Measurements from ENCODE around the gene VDAC1.
"Not testable (repeated sequence)": the region's sequence is repeated elsewhere in the genome, so short reads cannot be mapped to it uniquely, and the experiment has no call there.

VDAC1 gene

DNA sequence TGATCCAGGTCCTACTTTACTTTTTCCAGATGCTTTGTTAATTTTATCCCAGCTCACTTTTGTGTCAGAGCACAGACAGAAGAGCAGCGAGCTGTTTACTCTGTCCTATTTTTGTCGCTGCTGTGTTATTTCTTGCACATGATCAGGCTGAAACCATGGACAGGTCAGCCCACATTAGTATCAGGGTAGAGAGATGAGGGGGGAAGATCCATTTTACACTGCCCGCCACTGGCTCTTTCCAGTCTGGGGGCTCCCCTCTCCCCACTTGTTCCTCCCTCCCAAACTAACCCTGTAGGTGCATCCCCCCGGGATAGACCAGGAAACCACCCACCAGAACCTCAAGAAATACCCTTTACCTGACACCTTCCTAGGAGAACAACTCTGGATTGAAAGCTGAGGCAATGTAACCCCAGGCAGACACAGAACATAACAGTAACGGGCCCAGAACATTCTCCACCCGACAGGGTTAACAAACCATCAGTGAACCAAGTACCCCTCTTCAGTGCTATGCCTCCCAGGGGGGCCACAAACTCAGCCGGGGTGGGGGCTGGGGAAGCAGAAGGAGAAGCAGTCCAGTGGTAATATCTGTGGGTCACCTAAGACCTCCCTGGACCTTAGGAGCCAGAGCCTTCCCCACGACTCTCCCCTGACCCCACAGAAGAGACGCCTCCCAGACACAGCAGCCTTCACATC lies 10.3 kb downstream of the VDAC1 start:
- DNase-seq, result no peak

DNA sequence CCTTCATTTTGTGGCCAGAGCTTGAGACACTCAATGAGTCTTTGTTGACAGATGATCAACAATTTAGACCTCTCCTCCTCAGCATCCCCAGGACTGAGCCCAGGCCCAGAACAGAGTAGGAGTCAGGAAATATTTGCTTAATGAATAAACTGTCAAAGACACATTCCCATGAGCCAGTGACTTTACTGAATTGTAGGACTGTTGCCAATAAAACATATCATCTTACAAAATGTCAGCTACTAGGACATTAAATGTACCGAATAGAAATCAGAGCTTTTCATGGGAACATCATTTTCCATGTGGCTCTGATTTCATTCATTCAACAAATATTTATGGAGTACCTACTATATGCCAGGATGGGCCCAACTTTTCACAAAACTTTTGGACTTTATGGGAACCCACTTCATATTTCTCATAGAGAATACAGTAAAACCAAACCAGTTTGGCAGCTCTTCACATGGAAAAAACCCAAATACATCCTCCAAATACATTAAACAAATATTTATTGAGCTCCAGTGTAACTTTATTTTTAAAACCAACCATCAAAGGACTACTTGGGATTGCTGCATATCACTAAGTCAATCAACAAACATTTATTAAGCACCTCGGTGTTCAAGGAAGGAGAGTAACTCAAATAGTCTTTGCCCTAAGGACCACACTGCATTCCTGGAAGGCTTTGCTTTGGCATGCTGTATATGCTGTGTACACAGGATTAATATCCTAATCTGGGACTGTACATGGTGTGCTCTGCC lies 11.4 kb downstream of the VDAC1 start:
- no peak for DNase-seq

DNA sequence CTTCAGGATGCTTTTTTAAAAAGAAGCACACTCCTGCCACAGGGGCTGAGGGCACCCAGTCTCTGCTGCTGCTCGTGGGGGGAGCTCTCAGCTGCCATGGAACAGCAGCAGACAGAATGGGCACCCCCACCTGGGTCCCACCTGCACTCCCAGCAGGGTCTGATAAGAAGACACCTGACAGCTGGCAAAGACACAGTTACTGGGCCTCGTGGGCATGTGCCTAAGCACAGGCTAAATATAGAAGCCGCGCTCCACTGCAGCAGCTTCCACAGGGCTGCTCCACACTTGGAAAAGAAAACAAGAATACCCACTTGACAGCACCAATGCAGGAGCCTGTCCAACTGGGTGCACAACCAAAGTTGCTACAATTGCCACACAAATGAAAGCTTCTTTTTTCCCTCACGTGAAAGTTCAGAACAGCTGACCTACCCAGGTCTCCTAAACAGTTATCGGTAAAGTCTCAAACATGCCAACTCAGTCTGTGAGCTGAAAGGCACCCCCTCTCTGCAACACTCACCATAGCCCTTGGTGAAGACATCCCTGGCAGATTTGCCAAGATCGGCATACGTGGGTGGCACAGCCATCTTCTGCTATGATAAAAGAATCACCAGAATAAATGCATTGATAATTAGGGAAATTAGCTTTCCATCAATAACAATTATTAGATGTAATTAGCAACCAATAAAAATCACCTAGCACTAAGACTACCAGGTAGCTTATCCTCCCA lies 12.2 kb downstream of the VDAC1 start:
- DNase-seq, result no peak

DNA sequence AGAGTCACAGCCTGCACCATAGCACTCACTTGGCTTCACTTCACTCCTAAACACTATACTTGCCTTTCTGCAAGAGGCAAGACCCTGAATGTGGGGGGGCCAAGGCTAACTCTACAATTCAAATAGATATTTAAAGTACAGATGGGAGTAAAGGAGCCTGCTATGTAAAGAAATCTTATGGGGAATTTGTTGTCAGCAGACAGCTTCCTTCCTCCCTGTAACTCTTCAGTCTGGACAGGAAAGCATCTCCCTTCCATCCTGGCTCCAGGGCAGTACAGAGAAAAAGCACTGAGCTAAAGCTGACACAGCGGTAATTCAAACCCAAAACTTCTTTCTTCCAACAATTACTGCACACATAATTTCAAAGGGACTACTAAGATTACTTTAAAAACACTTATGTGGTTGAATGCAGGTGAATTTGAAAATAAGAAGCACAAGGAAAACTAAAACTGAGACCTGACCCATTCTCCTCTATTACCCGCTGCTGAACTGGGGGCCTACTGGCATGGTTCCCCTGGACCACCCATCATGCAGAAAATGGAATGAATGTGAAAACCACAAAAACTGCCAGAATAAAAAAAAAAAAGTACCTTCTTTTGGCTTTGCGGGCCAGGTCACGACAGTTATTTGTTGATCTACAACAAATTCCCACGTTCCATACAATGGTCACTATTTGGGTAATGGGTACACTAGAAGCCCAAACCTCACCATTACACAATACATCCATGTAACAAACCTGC lies 13.4 kb downstream of the VDAC1 start:
- no peak for DNase-seq

DNA sequence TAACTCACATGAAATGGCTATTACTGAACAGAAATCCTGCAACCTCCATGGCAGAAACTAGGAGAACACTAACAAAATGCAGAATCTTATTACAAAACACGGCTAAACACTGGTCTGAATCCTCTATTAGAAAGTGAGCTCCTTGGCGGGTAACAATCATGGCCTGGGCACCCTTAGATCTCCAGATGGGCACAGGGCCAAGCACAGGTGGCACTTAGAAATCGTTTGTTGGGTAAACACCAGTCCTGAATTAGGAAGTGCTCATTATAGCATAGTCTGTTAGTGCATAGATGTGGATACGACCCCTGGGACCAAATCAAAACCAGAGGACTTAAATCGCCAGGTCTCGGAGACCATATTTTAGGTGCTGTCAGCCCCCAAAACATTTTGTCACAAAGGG lies 14.4 kb downstream of the VDAC1 start:
- DNase-seq, result no peak

DNA sequence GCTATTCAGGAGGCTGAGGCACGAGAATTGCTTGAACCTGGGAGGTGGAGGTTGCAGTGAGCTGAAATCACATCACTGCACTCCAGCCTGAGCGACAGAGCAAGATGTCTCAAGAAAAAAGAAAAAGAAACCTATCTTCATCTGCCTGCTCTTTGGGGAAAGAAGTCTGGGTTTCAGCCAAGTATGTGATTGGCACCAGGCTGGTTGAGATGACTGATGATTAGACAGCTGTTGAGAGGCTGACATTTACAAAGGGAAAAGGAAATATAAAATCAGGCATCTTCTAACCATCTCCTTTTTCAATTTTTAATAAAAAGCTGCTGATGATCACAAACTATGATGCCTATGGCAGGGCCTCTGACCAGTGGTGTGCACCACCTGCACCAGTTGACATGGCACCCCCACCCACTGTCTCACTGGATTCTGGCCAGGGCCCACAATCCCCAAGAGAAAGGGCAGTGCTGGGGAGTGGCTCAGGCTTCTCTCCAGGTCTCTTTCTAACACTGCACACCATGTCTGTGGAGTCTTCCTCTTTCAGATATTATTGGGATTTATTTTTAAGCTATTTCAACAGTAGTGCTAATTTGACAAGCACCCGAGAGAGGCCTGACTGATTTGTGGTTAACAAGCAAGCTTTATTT lies 19.1 kb downstream of the VDAC1 start:
- DNase-seq, result no peak

DNA sequence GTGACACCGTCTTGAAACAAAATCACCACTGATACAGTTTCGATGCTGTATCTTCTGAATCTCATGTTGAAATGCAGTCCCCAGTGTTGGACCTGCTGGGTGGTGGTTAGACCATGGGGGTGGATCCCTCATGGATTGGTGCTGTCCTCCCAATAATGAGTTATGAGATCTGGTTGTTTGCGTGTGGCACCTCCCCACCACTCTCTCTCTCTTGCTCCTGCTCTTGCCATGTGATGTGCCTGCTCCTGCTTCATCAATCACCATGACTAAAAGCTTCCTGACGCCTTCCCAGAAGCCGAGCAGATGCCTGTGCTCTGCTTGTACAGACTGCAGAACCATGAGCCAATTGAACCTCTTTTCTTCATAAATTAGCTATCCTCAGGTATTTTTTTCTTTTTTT lies 21.1 kb downstream of the VDAC1 start:
- no peak for DNase-seq

DNA sequence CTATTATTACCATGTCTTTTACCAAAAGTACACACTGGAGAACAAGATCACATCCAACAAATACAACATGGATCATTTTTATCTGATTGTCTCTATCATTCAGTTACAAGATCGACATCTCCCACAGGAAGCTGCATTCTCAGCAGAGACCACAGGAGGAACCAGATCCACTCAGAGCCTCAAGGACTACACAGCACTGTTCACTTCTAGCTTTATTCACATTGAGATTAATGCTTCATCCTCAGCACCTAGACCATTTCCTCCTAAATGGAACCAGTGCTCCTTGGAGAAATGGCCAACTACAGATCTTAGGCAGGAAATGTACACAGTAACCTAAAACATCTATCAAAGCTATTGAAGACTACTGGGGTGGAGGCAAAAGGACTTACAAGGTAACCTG lies 23.1 kb downstream of the VDAC1 start:
- no peak for DNase-seq

DNA sequence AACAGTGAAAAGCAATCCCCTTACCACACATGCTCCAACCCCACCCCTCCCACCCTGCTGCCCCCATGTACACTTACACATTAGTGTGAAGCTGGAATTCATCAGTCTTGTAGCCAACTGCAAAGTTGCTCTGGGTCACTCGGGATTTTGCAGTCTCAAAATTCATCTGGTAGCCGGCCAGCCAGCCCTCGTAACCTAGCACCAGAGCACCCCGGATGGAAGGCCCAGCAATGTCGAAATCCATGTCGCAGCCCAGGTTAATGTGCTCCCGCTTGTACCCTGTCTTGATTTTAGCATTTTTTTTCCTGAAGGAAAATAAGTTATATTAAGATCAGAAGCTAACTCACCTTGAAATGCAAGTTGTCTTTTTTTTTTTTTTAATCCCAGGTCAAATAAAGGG lies 24.1 kb downstream of the VDAC1 start:
- DNase-seq, result no peak

DNA sequence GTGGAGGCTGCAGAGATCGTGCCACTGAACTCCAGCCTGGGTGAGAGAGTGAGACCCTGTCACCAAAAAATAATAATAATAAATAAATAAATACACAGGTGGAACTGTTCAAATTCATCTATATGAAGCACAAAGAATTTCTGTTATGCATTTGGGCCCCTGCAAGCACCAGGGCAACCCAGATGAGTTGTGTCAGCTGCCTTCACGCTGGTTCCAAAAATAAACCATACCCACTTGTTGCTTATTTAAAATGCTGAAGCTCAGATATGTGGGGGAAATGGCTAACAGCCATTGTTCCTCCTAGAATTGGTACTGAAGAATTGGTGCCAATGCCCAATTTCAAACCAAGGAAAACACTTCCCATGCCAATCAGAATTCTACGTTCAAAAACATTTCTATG lies 25.8 kb downstream of the VDAC1 start:
- no peak for DNase-seq

DNA sequence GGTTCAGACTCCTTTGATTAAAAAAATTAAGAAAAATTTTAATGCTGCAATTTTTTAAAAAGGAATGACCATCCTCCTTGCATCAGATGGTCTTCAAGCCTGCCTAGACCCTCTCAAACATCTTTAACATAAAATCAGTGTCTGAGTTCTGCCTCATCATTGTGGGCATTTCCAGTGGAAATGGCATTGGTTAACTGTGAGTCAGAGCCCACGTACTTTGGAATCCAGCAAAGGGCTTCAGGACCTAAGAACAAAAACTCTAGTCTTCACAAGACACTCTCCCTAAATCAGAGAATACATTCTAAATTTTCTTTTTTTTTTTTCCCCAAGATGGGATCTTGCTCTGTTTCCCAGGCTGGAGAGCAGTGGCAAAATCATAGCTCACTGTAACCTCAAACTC lies 26.9 kb downstream of the VDAC1 start:
- DNase-seq, result no peak

DNA sequence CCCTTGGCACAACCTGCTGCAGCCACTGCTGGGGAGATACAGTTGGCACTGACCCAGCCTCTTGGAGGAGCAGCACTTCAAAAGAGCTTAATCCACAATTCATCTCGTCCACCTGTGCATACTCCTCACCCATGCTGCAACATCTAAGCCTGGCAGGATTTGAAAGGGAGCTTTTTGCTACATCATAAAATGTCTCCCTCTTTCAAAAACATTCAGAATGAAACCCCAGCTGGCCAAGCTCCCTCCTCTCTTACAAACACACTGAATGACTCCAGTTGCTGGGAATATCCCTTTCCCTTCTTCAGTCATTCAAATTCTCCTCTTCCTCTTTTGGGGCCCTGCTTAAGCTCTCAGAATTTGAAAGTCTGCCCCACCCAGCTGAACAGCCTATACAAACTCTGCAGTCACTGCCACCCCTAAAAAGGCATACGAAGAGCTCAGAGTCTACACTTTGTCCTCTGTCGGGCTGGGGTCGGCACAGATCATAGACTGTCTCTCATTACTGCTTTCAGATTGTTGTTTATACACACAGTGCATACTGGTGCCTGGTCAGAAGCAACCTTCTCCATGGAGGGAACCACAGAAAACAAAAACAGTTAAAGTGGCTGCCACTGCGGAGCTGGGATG lies 27.5 kb downstream of the VDAC1 start:
- no peak for DNase-seq

DNA sequence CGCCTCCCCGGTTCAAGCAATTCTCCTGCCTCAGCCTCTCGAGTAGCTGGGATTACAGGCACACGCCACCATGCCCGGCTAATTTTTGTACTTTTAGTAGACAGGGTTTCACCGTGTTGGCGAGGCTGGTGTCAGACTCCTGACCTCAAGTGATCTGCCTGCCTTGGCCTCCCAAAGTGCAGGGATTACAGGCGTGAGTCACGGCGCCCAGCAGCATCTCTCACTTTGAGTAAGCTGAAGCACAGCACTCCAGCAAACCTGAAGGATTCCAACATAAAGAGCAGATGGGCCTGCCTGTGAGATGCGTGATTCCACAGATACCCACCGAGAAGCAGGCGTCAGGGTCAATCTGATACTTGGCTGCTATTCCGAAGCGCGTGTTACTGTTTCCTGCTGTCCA lies 29.2 kb downstream of the VDAC1 start:
- not testable (repeated sequence) for DNase-seq

DNA sequence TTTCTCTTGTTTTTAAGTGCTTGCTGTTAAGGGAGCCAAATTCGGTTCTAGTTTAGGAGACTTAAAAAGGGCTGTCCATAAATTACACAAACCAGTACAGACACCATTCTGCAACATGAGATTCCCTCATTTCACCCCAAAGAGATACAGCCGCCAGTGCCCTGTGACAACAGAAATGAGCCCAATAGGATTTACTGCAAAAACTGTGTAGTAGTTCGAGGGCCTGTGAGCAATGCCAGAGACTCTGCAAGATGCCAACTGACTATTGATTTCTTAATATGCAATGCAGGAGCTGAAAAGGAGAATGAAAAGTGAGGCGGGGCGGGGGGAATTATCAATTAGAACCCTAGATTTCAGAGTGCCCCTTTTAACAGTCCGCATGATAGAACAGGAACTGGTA lies 30.6 kb downstream of the VDAC1 start:
- DNase-seq, result no peak

DNA sequence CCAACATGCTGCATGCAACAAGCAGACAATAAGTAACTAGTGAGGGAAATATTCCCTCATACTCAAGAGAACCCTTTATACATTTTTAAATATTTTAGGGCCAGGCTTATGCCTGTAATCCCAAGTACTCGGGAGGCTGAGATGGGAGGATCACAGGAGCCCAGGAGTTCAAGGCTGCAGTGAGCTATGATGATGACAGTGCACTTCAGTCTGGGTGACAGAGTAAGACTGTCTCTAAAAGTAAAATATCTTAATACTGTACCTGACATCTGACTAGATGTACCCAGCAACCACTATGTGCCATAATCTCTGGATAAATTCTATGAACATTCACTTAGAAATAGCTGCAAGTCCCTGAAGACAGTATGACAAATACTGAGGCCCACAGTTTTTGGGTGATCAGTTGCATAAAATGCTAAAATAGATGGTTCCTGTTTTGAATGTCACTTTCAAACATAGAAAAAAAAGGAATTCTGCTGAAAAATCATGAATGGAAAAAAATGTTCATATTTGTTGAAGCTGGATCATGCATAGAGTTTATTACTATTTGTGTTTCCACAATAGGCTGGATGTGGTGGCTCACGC lies 34.4 kb downstream of the VDAC1 start:
- no peak for DNase-seq

DNA sequence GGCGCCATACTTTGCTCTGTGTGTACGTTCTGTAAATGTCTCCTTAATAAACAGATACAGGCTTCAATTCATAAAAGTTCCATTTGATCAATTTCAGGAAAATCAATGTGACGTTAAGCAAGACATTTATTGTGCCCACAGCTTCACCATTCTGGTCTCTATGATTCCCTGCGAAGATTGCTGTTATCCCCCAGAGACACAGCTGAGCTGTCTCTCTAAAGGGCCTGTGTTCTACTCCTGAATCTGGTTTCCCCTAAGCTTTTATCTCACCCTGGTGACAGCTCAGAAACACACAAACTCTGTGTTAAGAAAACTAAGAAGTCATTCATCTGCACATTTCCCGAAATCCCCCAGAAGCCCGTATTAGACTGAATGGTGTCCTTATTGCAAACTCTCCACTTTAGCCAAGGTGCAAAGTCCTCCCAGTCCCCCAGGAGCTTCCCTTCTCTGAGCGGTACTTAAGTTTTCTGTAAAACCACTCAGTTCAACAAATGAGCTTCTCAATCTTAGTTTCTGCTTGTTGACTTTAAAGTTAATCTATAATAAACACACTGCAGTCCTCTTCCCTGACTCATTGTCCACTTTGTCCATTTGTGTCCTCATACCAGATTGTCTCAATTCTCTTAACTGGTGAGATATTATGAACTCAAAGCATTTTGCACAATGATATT lies 35.0 kb downstream of the VDAC1 start:
- no peak for DNase-seq

DNA sequence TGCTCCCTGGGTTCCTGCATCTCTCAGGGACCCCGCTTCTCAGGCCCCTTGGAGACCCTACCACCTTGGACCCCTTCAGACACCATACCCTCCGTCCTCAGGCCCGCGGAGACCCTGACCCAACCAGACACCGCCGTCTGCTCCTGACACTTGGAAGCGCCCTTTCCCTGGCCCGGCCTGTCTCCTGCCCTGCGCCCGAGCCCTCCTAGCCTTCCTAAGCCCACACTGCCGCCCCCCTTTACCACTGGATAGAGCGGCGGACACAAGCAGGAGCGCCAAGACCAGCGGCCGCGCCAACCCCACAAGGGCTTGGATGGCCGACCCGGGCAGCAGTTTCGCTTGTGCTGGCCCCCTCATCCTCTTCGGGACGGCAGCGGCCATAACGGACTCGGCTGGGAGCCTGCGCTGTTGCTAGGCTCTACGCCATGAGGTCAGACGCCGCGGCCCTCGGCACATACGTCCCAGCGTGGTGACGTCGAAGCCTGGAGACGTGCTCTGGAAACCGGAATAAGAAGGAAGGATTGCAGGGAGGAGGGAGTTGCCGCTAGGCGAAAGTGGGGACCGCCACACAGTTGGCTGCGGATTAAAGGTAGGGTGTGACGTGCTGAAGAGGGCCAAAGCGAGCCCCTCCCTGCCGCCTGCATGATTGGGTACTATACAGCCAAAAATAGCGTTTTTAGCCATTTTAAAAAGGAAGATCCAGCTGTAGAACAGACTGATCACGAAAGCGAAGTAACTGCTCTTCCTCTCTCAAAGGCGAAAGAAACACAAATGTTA lies 36.4 kb downstream of the VDAC1 start, which contains the start of gene C5orf15:
Gene C5orf15 (minus strand): TSS at position 422 of the 777 bp plus-strand sequence. CDS start 41 bp downstream, at position 381.
- DNase-seq, result peak; percentile 64

DNA sequence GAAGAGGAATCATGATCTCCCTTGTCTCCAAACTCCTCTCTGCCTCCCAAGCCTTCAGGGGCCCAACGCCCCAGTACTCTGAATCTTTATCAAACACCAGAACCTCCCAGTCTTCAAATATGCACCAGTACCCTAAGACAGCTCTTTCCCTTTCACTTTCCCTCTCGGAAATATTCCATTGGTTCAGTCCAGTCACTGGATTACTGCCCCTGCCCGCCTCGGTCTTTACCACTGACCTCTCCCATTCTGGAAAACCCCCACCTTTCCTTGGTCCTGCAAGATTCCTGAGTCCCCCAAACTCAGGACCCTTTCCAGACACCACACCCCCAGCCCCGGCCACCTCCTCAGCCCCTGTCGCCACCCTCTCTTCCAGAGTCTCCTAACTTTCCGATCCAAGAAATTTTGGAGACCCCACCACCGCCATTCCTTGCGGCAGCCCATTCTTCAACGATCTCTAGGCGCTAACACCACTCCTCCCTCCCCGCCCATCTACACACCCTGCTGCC lies 37.0 kb downstream of the VDAC1 start:
- DNase-seq, result no peak

DNA sequence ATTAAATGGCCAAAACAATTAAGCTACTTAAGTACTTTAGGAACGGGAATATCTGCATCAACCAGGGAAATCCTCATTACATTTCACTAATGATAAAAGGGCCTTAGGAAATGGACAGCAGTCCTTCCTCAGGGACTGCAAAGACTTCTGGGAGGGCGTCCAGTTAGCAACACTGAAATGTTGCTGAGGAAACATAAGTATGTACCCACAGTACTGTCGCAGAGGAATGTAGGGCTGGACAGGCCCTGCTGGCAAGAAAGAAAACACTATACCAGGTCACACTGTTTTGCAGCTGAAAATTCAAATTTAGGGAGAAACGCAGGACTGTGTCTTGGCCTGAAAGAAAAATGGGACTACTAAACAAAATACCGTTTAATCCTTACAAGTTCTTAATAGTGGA lies 37.7 kb downstream of the VDAC1 start:
- DNase-seq, result no peak

DNA sequence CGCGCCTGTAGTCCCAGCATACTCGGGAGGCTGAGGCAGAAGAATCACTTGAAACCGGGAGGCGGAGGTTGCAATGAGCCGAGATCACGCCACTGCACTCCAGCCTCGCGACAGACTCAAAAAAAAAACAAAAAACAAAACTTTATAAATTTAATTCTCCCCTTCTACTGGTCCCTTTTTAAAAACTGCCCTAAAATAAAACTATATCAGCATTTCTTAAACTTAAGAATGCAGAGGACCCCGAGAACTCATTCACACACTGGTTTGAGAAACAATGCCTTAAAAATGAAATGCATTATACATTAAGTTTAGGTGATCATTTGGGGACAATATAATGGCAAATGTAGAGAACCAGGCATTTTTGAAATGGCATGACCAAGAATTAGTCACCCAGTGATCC lies 38.7 kb downstream of the VDAC1 start:
- no peak for DNase-seq
